Neuronal stem cell (in vitro differentiated cells): Measurements from ENCODE around the gene P4HB.

ENCODE experiments used
- DNase-seq: peaks from one replicate; pipeline ENCODE4 v3.0.0-alpha.2; 2013; ENCODE audit warnings: low spot score
- H2AFZ ChIP-seq: one replicate; pipeline ENCODE4 v1.6.1; 2013; ENCODE audit warnings: mild to moderate bottlenecking, low read length, inconsistent platforms
- H2AK5ac ChIP-seq: 2 replicates; pipeline ENCODE4 v1.6.1; 2013; ENCODE audit warnings: low read depth, mild to moderate bottlenecking, inconsistent platforms, low read length, moderate library complexity, mixed read lengths
- H2BK120ac ChIP-seq: 2 replicates; pipeline ENCODE4 v1.6.1; 2013; ENCODE audit warnings: low read depth, mild to moderate bottlenecking, inconsistent platforms, low read length, moderate library complexity, mixed read lengths
- H2BK12ac ChIP-seq: one replicate; pipeline ENCODE4 v1.6.1; 2013; ENCODE audit warnings: low read length, inconsistent platforms
- H2BK15ac ChIP-seq: 2 replicates; pipeline ENCODE4 v1.6.1; 2013; ENCODE audit warnings: mild to moderate bottlenecking, low read length, inconsistent platforms, mixed read lengths
- H2BK5ac ChIP-seq: one replicate; pipeline ENCODE4 v1.6.1; 2013; ENCODE audit warnings: inconsistent platforms, mild to moderate bottlenecking, low read length, moderate library complexity
- H3K14ac ChIP-seq: one replicate; pipeline ENCODE4 v1.6.1; 2013; ENCODE audit warnings: low read length, inconsistent platforms
- H3K18ac ChIP-seq: 2 replicates; pipeline ENCODE4 v1.6.1; 2013; ENCODE audit warnings: low read length, inconsistent platforms
- H3K23ac ChIP-seq: 2 replicates; pipeline ENCODE4 v1.6.1; 2013; ENCODE audit warnings: low read depth, mild to moderate bottlenecking, mixed read lengths, low read length, inconsistent platforms; ENCODE audit not compliant: poor library complexity
- H3K27ac ChIP-seq: replicated peaks from 3 replicates; pipeline ENCODE4 v1.5.1; 2013; ENCODE audit warnings: low read length, inconsistent platforms
- H3K27me3 ChIP-seq, 3 experiments: 2 replicates each; pipeline ENCODE4 v1.6.1; 2013; ENCODE audit warnings: low read length in 3 of 3, mild to moderate bottlenecking in 2 of 3, inconsistent platforms in 1 of 3, low read depth in 1 of 3, mixed read lengths in 1 of 3, moderate library complexity in 1 of 3; ENCODE audit not compliant: control insufficient read depth in 3 of 3, insufficient read depth in 3 of 3
- H3K36me3 ChIP-seq, 2 donors: replicated peaks in 1 of 2; 2 replicates each; pipeline ENCODE4 v1.6.1; 2013; ENCODE audit warnings: low read length in 2 of 2; ENCODE audit not compliant: control insufficient read depth in 2 of 2, insufficient read depth in 2 of 2
- H3K4ac ChIP-seq: 2 replicates; pipeline ENCODE4 v1.6.1; 2013; ENCODE audit warnings: inconsistent platforms, mild to moderate bottlenecking, low read length, moderate library complexity
- H3K4me1 ChIP-seq, 2 donors: 1 replicate in 1 of 2; 2 replicates in 1 of 2; pipeline ENCODE4 v1.6.1; 2013; ENCODE audit warnings: low read length in 2 of 2, low read depth in 1 of 2; ENCODE audit not compliant: control insufficient read depth in 2 of 2, insufficient read depth in 1 of 2
- H3K4me2 ChIP-seq: one replicate; pipeline ENCODE4 v1.6.1; 2013; ENCODE audit warnings: mild to moderate bottlenecking, low read length, inconsistent platforms; ENCODE audit not compliant: insufficient read depth, poor library complexity, severe bottlenecking
- H3K4me3 ChIP-seq, 2 donors: 2 replicates each; pipeline ENCODE4 v1.5.1; 2013; ENCODE audit warnings: low read length in 2 of 2, mild to moderate bottlenecking in 2 of 2, inconsistent platforms in 1 of 2, moderate library complexity in 1 of 2
- H3K79me1 ChIP-seq: one replicate; pipeline ENCODE4 v1.6.1; 2013; ENCODE audit warnings: low read depth, mild to moderate bottlenecking, inconsistent platforms, low read length, moderate library complexity
- H3K9ac ChIP-seq: one replicate; pipeline ENCODE4 v1.6.1; 2013; ENCODE audit warnings: mild to moderate bottlenecking, low read depth, low read length, inconsistent platforms; ENCODE audit not compliant: poor library complexity
- H3K9me3 ChIP-seq, 2 donors: replicated peaks in 1 of 2; 2 replicates each; pipeline versions ENCODE3 to v1.6.1; 2013; ENCODE audit warnings: low read length in 2 of 2, mild to moderate bottlenecking in 2 of 2, inconsistent platforms in 1 of 2, low read depth in 1 of 2, mixed read lengths in 1 of 2, moderate library complexity in 1 of 2; ENCODE audit not compliant: control insufficient read depth in 2 of 2, insufficient read depth in 1 of 2
- H4K8ac ChIP-seq: one replicate; pipeline ENCODE4 v1.6.1; 2013; ENCODE audit warnings: low read depth, mild to moderate bottlenecking, inconsistent platforms, low read length, moderate library complexity
- H4K91ac ChIP-seq: one replicate; pipeline ENCODE4 v1.6.1; 2013; ENCODE audit warnings: low read length, low read depth, mild to moderate bottlenecking, inconsistent platforms; ENCODE audit not compliant: poor library complexity
- WGBS, 2 donors: extraction: QIAGEN DNeasy Blood & Tissue Kit; methylation state at CpG; one replicate each; pipeline ENCODE4 v1.1.7; 2013; ENCODE audit warnings: missing lambda C conversion rate in 2 of 2, mixed read lengths in 1 of 2; ENCODE audit not compliant: insufficient read length in 2 of 2, insufficient replicate concordance in 1 of 2; ENCODE audit errors: extremely low coverage in 2 of 2; 5-methylcytosine and 5-hydroxymethylcytosine counted together

The P4HB gene

DNA sequence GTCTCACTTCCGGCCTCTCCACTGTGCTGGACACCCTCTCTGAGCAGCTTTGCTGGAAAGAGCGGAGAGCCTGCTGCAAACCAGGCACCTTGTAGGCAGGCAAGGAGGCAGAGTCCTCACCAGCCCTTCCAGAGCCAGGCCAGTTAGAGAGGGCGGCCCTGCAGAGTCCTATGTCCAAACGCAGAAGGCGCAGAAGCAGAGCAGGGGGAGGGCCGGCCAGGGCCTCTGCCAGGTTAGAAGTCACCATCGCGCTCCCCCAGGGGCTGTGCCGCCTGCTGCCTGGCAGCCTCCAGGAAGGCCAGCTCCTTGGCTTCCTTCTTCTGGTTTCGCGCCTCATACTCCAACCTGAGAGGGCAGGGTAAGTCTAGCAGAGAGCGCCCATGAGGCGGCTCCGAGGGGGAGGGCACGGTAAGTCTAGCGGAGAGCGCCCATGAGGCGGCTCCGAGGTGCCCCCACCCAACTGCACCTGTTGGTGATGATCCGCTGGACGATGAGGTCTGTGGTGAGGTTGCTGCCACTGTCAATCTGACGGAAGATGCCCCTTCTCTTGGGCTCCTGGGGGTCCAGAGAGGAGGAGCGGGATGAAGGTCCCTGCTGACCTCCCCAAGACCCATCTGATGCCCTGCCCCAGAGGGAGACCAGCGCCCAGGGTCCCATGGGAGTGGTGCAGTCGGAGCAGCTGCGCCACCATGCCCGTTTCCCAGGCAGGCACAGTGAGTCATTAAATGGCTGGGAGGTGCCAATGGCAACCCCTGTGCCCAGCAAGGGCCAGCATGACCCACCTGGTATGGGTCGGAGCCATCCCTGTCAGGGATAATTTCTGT, 44.5 kb upstream of the P4HB start:
- WGBS, 2 donors: no CpG with 5 or more reads among the region's 28 CpGs
- no peak overlapping the region for H4K91ac ChIP-seq

DNA sequence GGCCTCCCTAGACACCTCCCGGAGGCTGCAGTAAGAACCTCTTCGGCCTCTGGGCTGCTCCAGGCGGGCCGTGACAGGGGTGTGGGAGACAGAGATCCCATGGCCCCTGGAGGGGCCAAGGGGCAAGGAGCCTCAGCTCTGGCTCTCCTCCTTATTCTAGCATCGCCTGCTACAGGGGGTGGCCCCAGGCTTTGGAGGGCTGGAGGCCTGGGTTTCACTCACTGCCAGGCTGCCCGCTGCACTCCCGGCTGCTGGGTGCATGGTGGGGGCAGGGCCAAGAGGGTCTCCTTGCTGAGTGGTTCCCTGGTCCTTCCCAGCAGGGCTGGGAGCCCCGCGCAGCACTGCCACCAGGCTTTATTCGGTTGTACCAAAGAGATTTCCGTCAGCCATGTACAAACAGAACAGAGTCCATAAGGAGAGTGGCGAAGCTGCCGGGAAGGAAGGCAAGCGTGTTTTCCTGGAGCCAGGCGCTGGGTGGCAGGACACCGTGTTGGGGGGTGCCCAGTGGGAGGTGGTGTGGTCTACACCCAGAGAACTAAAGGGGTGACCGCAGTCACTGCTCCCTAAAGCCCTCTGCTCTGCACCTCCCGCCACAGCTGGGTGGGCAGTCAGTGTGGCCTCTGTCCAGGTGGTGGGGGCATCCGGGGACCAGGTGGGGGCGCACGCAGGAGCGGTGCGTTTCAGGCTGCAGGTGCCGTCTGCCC, 43.7 kb upstream of the P4HB start:
- H4K8ac ChIP-seq: no peak overlapping the region
- no peak overlapping the region for H2AFZ ChIP-seq
- H3K4me3 ChIP-seq: no peak overlapping the region
- no peak overlapping the region for H3K14ac ChIP-seq
- DNase-seq: no peak
- peaks cover 0 to 5% of the 10 kb centered on the region in 2 donors for H3K4me1 ChIP-seq
- H4K91ac ChIP-seq: no peak overlapping the region
- H3K36me3 ChIP-seq: peaks cover 31 to 78% of the 10 kb centered on the region in 2 donors
- H3K9ac ChIP-seq: no peak overlapping the region
- no peak overlapping the region for H2BK5ac ChIP-seq
- H3K4ac ChIP-seq: no peak overlapping the region
- H2AK5ac ChIP-seq: no peak overlapping the region
- no CpG with 5 or more reads among the region's 24 CpGs for WGBS, 2 donors
- no peak overlapping the region for H2BK12ac ChIP-seq
- H3K27me3 ChIP-seq: peaks cover 0 to 25% (median 4%) of the 10 kb centered on the region in 3 experiments
- no peaks in the 10 kb centered on the region for H3K9me3 ChIP-seq
- H3K4me2 ChIP-seq: no peak overlapping the region
- peaks cover 10% of the 10 kb centered on the region for H3K79me1 ChIP-seq
- H3K23ac ChIP-seq: peak overlapping the region; percentile 11
- no peak overlapping the region for H3K27ac ChIP-seq
- no peak overlapping the region for H2BK120ac ChIP-seq
- no peak overlapping the region for H3K18ac ChIP-seq
- no peak overlapping the region for H2BK15ac ChIP-seq

More for the DNA sequence above, 44.5 kb upstream of the P4HB start:
- DNase-seq: no peak
- no peaks in the 10 kb centered on the region for H3K9me3 ChIP-seq
- no peak overlapping the region for H3K18ac ChIP-seq
- H2BK120ac ChIP-seq: no peak overlapping the region
- no peak overlapping the region for H2AK5ac ChIP-seq
- H3K4me3 ChIP-seq: no peak overlapping the region
- H3K14ac ChIP-seq: peak overlapping the region; percentile 71
- H2BK15ac ChIP-seq: no peak overlapping the region
- no peak overlapping the region for H3K23ac ChIP-seq
- H3K4me1 ChIP-seq: peaks cover 4 to 5% of the 10 kb centered on the region in 2 donors
- H3K4ac ChIP-seq: no peak overlapping the region
- no peak overlapping the region for H2BK12ac ChIP-seq
- H2BK5ac ChIP-seq: no peak overlapping the region
- no peak overlapping the region for H2AFZ ChIP-seq
- no peak overlapping the region for H3K9ac ChIP-seq
- H3K27ac ChIP-seq: no peak overlapping the region
- H3K4me2 ChIP-seq: no peak overlapping the region
- no peak overlapping the region for H4K8ac ChIP-seq
- H3K79me1 ChIP-seq: peaks cover 10% of the 10 kb centered on the region
- peaks cover 0 to 25% (median 4%) of the 10 kb centered on the region in 3 experiments for H3K27me3 ChIP-seq
- peaks cover 27 to 75% of the 10 kb centered on the region in 2 donors for H3K36me3 ChIP-seq

DNA sequence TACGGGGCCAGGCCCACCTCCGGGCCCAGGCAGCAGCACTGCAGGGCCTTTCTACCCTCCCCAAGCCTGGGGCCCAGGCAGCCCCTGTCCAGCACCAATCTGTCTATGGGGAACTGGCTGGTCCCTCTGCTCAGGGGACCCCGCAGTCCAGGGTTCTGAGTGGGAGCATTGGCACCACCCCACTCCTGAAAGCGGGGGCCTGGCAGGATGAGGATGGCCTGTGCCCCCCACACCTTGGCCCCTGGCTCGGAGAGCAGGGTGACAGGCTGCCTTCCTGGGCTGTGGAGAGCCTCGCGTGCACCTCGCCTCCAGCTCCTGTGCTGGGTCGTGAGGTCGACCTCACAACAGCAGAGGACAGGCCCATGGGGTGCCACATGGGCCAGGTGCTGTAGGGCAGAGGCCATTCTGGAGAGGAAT, 43.1 kb upstream of the P4HB start:
- no peak overlapping the region for H3K18ac ChIP-seq
- H2BK15ac ChIP-seq: no peak overlapping the region
- peaks cover 31 to 81% of the 10 kb centered on the region in 2 donors for H3K36me3 ChIP-seq
- no peak overlapping the region for H3K27ac ChIP-seq
- H3K4me1 ChIP-seq: peaks cover 0 to 5% of the 10 kb centered on the region in 2 donors
- H3K14ac ChIP-seq: no peak overlapping the region
- peak overlapping the region; percentile 22 for H2BK12ac ChIP-seq
- H3K9me3 ChIP-seq: no peaks in the 10 kb centered on the region
- no peak overlapping the region for H3K9ac ChIP-seq
- H4K91ac ChIP-seq: no peak overlapping the region
- no peak overlapping the region for H2BK120ac ChIP-seq
- peak overlapping the region; percentile 80 for H3K23ac ChIP-seq
- no CpG with 5 or more reads among the region's 10 CpGs for WGBS, 2 donors
- peaks cover 0 to 25% (median 4%) of the 10 kb centered on the region in 3 experiments for H3K27me3 ChIP-seq
- no peak overlapping the region for H2AFZ ChIP-seq
- no peak overlapping the region for H3K4ac ChIP-seq
- H2BK5ac ChIP-seq: no peak overlapping the region
- no peak overlapping the region for H4K8ac ChIP-seq
- H2AK5ac ChIP-seq: peak overlapping the region; percentile 81
- H3K4me3 ChIP-seq: no peak overlapping the region
- no peak for DNase-seq
- H3K79me1 ChIP-seq: peaks cover 10% of the 10 kb centered on the region
- H3K4me2 ChIP-seq: no peak overlapping the region
